GM19468 (cell line): ENCODE data around the gene SLC1A7.

Source experiments
- ATAC-seq: cut with Tn5 transposase; IDR thresholded peaks from one replicate; pipeline ENCODE4 v1.9.1; 2021; ENCODE audit warnings: mild to moderate bottlenecking, moderate library complexity, moderate number of reproducible peaks; ENCODE audit not compliant: unreplicated experiment; ENCODE audit errors: extremely low read depth

Gene SLC1A7

DNA sequence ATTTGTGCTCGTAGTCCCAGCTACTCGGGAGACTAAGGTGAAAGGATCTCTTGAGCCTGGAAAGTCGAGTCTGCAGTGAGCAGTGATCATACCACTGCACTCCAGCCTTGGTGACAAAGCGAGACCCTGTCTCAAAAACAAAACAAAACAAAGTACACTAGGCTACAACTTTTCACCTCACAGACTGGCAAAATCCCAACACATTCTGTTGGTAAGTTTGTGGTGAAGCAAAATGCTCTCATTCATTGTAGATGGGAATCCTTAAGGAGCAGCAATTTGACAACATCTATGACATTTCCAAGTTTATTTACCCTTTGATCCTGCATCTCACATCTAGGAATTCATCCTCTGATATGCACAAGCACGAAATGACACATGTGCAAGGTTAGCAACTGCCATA lies 20.2 kb upstream of the SLC1A7 start:
- no peak for ATAC-seq

DNA sequence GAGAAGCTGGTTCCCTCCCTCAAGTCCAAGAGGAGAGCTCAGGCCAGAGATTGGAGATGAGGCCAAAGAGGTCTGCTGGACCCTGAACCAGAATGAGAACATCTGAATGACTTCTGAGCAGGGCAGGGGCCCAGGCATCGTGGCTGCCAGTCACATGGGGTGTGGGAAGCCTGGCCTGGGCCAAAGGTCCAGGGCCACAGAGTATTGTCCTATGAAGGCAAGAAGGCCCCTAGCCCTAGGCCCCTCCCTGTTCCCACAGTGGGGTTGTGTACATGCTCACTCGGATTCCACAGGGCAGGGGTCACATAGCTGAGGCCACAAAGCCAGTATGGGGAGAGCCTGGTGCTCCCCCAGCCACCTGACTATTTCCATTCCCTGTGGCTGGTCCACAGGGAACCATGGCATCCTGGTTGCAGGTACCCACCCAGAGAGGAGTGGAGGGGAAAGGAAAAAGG lies 18.5 kb upstream of the SLC1A7 start:
- ATAC-seq = no peak

DNA sequence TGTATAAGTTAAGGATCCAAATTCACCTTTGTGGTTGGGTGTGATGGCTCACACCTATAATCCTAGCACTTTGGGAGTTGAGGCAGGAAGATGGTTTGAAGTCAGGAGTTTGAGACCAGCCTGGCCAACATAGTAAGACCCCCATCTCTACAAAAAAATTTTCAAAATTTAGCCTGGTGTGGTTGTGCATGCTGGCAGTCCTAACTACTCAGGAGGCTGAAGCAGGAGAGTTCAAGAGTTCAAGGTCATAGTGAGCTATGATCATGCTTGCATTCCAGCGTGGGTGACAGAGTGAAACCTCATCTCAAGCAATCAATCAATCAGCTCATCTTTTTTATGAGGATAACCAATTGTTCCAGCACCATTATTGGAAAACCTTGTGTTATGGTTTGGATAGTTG lies 16.5 kb upstream of the SLC1A7 start:
- no peak for ATAC-seq

DNA sequence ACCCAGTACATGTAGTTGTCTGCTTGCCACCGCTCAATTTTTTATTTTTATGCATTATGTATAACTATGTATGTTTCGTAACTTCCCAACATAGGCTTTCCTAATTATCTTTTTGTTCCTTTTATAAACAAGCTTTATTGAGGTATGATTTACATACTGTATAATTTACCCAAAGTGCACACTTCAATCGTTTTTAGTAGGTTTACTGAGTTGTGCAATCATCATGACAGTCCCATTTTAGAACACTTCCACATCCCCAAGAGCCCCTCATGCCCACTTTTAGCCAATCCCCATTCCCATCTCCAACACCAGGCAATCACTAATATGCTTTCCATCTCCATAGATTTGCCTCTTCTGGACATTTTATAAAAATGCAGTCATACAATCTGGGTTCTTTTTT lies 14.3 kb upstream of the SLC1A7 start:
- no peak for ATAC-seq

DNA sequence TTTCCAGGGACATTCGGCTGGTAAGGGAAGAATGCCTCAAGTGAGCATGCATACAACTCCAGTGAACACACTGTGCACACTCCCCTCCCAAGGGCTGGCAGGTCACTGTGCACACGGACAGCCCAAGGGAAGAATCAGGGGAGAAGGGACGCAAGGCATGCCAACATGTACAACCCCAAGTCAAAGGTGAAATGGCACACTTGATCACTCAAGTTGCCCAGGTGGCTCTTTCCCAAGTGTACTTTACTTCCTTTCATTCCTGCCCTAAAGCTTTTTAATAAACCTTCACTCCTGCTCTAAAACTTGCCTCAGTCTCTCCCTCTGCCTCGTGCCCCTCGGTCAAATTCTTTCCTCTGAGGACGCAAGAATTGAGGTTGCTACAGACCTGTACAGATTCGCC lies 13.5 kb upstream of the SLC1A7 start:
- ATAC-seq = no peak

DNA sequence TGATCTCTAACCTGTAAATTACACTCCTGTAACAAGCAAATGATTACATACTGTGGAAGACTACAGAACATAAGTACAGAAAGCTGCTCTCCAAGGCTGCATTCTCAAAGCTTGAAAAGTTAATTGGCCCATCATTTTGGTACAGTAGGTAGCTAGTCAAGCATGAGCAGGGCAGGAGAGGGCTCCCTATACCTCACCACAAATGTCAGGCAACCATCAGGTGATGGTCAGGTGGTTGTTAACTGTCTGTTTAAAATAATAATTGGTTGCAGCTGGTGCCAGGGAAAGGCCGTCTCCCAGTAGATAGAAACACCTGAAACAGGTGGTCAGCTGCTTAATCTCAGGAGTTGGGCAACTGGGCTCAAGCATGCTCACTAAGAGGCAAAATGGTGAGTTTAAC lies 13.1 kb upstream of the SLC1A7 start:
- ATAC-seq = no peak

DNA sequence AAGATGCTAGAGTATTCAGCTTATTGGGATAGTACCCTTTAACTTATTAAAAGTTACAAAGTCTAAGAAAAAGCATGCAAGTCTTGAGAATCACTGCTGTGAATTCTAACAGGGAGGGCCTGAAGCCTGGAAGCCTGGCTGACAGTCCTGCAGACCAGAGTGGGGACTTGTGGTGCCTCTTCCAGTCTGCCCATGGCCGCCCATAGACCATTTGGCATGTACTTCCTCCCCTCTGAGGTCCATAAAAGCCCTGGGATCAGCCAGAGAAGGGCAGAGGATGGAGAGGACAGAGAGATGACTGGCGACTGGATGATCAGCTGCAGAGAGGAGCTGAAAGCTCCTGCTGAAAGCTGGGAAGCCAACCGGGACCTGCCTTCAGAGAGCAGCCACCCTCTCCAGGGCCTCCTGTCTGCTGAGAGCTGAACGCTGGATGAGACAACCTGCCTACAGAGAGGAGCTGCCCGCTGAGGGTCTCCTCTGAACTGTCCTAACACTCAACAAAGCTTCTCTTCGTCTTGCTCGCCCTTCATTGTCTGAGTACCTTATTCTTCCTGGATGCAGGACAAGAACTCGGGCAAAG lies 12.5 kb upstream of the SLC1A7 start:
- ATAC-seq = no peak

DNA sequence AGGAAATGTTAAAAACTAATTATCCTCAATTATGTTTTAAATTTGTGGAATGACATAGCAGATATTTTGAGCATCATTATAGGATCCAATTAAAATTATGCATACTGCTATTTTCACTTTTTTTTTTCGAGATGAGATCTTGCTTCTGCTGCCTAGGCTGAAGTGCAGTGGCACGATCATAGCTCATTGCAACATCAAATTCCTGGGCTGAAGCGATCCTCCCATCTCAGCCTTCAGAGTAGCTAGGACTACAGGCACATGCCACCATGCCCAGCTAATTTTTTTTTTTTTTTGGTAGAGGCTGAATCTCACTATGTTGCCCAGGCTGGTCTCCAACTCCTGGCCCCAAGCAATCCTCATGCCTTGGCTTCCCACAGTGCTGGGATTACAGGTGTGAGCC lies 11.3 kb upstream of the SLC1A7 start:
- no peak for ATAC-seq

DNA sequence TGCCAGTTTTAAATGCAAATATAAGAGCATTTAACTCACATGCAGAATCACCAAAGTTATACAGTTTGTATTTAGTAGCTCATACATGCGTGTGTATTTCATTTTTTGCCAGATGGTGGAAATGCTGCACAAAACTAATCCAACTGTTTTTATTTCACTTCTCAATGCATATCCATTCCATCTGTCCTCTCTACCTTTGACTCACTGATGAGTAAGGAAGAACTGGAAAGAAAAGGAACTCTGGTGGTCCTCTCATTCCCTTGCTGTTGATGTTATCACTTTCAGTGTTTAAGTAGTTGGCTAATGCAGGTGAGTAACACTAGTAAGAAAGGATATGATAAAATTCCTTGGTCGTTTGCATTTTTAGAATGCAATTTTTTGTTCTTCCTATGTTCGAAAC lies 5.7 kb upstream of the SLC1A7 start:
- no peak for ATAC-seq

DNA sequence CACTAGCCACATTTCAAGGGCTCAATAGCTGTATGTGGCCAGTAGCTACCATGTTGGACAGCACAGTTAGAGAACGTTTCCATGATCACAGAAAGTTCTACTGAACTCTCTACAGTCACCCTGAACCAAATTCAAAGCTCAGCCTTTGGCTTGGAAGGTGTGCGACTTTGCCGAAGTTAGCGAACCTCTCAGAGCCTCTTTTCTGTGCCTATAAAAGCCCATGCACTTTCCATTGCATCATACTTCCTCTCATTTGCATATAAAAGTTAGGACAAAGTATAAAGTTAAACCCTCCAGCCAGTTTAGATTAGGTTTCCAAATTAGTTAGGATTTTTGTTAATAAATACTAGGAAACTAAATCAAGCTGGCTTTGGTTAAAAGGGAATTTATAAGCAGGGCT lies 4.7 kb upstream of the SLC1A7 start:
- ATAC-seq = no peak

DNA sequence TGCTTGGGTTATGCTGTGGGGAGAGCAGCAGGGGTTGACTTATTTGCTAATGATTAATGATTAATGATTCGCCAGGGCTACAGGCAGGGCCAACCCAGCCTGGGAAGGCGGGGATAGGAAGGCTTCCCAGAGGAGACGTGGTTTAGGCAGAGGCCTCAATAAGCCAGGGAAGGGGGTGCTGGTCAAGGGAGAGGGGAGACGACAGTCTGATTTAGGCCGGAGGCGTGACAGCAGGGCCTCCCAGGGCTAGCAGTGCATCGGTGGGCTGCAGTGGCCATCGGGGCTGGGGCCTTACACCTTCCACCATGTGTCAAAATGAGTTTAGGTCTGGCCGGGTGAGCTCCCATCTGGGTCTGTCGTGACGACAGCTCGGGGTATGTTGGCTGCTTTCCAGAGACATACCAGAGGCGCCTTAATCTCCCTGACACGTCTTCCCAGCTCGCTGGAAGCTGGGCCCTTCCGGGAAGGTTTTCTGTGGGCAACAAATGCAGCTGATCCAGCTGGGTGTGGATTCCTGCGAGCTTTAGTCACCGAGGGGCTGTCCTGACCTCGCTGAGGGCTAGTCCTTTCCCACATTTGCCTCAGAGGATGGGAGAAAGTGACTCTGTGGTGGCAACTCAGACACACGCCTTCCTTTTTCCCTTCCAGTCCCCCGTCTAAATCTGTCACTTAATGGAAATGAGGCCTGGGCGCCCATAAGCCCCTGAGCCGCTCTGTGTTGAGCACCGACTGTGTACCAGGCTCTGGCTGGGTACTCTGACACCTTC lies 3.7 kb upstream of the SLC1A7 start:
- ATAC-seq = no peak

DNA sequence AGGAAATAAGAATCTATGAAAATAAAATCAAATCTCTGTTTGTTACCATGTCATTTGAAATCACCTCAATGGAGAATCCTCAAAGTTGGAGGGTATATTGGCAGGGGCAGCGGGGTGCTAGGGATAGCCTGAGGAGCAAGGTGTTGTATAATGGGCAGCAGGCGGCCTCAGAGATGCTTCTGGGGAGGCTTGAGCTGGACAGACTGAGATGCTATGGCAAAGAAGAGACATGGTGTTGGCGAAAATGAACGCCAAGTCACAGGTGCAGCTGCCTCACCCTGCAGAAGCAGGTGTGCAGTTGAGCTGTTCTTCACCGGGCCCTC lies 3.1 kb upstream of the SLC1A7 start:
- no peak for ATAC-seq

DNA sequence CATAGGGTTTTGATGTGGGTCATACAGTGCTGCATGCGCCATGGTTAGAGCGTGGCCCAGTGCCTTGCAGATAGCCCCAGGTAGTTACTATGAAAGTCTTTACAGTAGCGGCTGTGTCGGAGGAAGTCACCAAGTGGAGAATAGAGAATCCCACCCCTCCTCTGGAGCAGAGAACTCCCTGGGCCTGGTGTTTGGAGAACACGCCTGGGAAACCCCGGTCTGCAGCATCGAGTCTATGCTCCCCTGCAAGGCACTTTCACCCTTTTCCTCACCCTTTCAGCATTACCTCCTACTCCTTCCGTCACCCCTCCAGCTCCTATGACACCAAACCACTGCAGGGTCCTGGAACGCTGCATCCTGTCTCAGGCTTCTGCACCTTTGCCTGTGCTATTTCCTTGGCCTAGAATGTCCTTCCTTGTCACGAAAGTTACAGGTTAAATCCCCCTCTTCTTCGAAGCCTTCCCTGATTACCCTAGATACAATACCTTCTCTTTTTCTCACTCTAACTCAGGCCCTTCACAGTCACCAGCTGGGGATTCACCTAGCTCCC lies 2.7 kb upstream of the SLC1A7 start:
- no peak for ATAC-seq

DNA sequence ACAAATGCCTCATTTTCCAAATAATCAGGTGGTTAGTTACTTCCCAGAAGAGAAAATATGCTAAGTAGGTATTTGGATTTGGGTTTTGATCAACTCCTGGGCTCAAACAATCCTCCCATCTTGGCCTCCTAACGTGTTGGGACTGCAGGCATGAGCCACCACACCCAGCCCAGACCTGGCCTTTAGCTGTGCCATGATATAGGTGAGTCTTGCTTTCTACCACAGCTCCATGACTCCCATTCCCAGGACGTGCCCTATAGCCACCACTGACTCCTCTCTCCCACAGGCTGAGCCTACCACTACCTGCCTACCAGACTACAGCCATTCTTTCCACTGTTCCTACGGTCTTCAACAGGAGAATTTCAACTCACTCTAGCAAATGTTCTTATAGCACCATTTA lies 1.8 kb upstream of the SLC1A7 start:
- no peak for ATAC-seq

DNA sequence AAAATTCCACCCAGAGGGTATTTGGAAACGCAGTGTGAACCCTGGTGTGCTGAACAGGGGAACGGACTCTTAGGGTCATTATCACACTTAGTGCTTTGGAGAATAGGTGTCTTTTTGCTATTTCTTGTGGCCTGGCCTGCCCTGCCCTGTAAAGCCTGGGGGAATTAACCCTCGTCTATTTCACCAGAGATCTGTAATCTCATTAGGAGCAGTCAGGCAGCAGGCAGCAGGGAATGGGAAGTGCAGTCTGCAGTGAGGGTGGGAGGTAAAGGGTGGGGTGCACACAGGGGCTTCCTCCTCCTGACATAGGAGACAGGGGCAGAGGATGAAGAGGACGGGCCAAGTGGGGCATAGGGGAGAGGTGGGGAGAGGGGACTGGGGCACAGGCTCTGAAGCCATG lies 1.1 kb upstream of the SLC1A7 start:
- ATAC-seq = no peak

DNA sequence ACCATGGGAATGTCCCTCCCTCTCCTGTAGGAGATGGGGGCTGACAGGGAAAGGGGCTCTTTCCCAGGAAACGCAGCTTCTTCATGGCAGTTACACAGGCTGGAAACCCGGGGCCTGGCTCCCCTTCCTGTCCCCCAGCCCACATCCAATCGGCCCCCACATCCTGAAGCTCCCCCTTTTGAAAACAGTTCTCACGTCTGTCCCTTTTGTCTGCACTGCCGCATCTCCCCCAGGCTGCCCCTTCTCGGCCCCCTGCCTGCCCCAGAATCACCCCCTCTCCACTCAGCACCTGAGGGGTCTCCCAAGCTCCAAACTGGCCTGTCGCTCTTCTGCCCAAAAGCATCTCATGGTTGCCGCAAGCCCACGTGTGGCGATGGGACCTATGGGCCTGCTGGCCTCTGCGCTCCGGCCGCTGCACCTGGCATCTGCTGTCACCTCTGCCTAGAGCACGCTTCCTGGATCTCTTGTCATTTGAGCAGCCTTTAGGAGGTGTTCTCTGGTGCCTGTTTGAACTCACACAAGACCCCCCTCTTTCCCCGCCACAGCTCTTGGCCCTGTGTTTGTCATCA lies 867 bp downstream of the SLC1A7 start:
- ATAC-seq = no peak

DNA sequence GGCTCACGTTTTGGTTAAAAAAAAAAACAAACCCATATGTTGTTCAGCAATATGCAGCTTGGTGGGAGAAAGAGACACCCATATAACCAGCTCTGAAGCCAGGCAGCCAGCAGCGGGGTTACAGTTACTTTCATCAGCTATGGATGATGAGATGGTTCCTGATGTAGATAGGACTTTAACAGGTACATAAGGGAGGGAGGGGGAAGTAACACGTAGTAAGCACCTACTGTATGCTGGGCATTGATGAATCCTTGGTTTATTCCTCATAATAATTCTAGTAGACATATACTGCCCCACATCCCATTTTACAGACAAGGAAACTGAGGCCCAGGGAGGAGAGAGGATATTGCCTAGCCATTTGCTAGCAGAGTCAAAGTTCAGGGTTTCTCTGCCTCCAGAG lies 2.0 kb downstream of the SLC1A7 start:
- ATAC-seq = no peak

DNA sequence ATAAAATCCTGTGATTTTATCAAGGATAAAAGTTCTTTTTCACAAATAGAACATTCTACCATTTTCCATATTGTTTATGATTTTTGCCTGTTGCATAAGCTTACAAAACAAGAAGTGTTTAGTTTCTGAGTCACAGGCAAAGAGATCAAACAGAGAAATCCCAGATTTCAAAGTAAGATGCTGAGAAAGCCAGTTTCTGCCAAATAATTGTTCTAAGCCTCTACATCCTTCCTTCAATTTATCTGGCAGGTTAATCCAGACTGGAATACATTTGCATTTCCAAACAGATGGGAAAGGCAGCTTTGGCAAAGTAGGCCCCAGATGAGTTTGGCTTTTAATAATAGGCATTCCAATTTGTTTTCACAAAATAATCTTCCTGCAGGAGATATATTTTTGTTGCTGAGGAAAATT lies 2.5 kb downstream of the SLC1A7 start:
- ATAC-seq = no peak

DNA sequence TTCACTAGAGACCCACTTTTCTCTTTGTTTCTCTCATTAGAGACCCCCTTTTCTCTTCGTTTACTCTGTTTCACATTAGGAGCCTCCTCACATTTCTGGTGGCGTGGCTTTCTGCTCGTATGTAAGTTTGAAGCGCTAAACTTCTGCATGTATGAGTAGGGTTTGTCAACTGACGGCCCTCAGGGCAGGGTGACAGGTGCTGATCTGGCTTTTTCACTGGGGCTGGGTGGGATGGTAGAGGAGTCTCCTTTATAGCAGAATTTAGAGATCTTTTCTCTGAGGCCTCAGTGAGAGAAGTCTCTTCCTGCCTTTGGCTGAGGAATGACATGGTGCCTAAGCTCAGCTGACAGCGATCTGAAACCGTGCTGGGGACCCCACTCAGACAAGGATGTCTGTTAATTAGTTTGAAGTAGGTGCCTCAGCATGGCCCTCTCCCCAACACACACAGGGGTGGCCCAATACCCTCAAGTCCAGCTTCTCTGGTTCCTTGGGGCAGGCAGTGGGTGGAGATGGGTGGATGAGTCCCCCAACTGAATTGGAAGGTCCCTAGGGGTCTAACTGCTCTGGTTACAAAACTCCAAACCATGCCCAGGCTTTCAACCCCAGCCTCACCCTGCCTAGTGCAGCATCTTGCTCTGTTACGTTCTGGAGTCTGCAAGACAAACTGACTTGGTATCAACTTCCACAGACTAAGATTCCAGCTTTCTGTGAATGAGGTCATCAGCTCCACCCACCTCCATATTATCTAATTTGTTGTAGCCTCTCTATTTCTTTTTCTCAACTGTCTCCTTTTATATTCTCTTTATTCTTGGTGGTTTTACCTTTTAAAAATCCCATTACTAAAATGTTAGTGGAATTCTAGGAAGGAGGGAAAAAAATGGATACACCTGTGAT lies 3.2 kb downstream of the SLC1A7 start:
- no peak for ATAC-seq

DNA sequence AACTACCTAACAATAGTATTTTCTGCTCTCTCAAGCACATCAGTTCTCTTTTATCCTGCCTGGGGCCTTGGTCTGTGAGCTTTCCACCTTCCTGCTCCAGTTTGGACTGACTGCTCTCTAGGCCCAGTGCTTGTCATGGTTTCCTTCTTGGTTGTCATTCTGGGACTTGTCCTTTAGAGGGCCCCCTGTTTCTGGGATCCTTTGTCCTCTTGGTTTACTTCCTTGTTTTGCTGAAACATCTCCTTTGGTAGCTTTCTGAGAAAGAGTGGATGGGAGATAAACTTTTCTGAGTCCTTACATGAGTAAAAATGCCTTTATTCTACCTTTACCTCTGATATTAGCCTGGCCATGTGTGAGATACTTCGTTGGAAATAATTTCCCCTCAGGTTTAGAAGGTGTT lies 4.7 kb downstream of the SLC1A7 start:
- ATAC-seq = no peak

DNA sequence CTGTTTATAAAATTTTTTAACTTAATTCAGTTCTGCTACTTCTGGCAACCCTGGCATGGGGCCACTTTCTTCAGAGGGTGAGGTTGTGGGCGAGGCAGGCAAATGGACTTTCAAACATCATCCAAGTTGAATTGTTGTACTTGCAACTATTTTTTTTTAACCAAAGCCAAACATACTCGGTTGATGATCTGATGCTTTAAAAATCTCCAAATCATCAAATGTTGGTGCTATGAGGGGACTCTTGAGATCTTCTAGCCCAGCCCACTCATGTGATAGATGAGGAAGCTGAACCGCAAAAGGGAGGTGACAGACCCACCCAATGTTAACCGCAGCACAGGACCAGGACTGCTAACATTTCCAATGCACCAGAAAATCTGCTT lies 6.7 kb downstream of the SLC1A7 start:
- ATAC-seq = no peak
